ENCODE results near the gene PNPLA7. TPM values are rescaled to one million over a fixed set of nuclear protein-coding genes. Genes with fewer than 3 reads are reported as not detected.

PNPLA7 gene
- total and polyA plus RNA-seq, 2 of the 13 experiments (the other 11 are each of a cell fraction or from before 2014, with no cell fraction given) = 0.42 to 1.5 TPM

- TF ChIP-seq NR0B2 (CRISPR knock-in tag; IDR thresholded peaks at IDR 0.05) = 0 out of 2 replicates have a peak, but pooled peaks have one; percentile 45
- TF ChIP-seq MTF1 (CRISPR knock-in tag; IDR thresholded peaks at IDR 0.05) = peak; percentile 72
- peak; percentile 97 for TF ChIP-seq XRCC5 (optimal IDR thresholded peaks at IDR 0.05; ENCODE audit: low read length)
- TF ChIP-seq ZNF891 (CRISPR knock-in tag; IDR thresholded peaks at IDR 0.05) = 0 out of 2 replicates have a peak, but pooled peaks have one; percentile 30
- TF ChIP-seq, protein P1, sequence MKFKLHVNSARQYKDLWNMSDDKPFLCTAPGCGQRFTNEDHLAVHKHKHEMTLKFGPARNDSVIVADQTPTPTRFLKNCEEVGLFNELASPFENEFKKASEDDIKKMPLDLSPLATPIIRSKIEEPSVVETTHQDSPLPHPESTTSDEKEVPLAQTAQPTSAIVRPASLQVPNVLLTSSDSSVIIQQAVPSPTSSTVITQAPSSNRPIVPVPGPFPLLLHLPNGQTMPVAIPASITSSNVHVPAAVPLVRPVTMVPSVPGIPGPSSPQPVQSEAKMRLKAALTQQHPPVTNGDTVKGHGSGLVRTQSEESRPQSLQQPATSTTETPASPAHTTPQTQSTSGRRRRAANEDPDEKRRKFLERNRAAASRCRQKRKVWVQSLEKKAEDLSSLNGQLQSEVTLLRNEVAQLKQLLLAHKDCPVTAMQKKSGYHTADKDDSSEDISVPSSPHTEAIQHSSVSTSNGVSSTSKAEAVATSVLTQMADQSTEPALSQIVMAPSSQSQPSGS (CRISPR knock-in tag; IDR thresholded peaks at IDR 0.05) = peak; percentile 77; the same call in 1 of the 2 replicates
- TF ChIP-seq ZNF274 (CRISPR knock-in tag; IDR thresholded peaks at IDR 0.05) = peak; percentile 78; the same call in 1 of the 2 replicates
- TF ChIP-seq, protein P2, sequence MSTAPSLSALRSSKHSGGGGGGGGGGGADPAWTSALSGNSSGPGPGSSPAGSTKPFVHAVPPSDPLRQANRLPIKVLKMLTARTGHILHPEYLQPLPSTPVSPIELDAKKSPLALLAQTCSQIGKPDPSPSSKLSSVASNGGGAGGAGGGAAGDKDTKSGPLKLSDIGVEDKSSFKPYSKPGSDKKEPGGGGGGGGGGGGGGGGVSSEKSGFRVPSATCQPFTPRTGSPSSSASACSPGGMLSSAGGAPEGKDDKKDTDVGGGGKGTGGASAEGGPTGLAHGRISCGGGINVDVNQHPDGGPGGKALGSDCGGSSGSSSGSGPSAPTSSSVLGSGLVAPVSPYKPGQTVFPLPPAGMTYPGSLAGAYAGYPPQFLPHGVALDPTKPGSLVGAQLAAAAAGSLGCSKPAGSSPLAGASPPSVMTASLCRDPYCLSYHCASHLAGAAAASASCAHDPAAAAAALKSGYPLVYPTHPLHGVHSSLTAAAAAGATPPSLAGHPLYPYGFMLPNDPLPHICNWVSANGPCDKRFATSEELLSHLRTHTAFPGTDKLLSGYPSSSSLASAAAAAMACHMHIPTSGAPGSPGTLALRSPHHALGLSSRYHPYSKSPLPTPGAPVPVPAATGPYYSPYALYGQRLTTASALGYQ (CRISPR knock-in tag; IDR thresholded peaks at IDR 0.05) = 0 out of 2 replicates have a peak, but pooled peaks have one; percentile 12
- TF ChIP-seq, protein P3, sequence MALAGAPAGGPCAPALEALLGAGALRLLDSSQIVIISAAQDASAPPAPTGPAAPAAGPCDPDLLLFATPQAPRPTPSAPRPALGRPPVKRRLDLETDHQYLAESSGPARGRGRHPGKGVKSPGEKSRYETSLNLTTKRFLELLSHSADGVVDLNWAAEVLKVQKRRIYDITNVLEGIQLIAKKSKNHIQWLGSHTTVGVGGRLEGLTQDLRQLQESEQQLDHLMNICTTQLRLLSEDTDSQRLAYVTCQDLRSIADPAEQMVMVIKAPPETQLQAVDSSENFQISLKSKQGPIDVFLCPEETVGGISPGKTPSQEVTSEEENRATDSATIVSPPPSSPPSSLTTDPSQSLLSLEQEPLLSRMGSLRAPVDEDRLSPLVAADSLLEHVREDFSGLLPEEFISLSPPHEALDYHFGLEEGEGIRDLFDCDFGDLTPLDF (CRISPR knock-in tag; IDR thresholded peaks at IDR 0.05) = peak; percentile 64; the same call in 1 of the 2 replicates
- peak; percentile 93 for TF ChIP-seq ZFY (CRISPR knock-in tag; IDR thresholded peaks at IDR 0.05)
- TF ChIP-seq ZNF337 (CRISPR knock-in tag; IDR thresholded peaks at IDR 0.05; ENCODE audit: borderline replicate concordance, low read depth) = no peak
- TF ChIP-seq SNAPC2 (CRISPR knock-in tag; IDR thresholded peaks at IDR 0.05) = peak; percentile 39; the same call in 1 of the 2 replicates
- peak; percentile 98 for TF ChIP-seq MAZ (IDR thresholded peaks at IDR 0.05; ENCODE audit: borderline replicate concordance, low read depth, low read length)
- peak; percentile 98 for TF ChIP-seq MAZ (CRISPR knock-in tag; IDR thresholded peaks at IDR 0.05; ENCODE audit: low read depth)
- TF ChIP-seq ZNF619 (CRISPR knock-in tag; IDR thresholded peaks at IDR 0.05) = 0 out of 2 replicates have a peak, but pooled peaks have one; percentile 35
- 0 out of 2 replicates have a peak, but pooled peaks have one; percentile 19 for TF ChIP-seq ZNF230 (CRISPR knock-in tag; IDR thresholded peaks at IDR 0.05)
- TF ChIP-seq RFX5 (IDR thresholded peaks at IDR 0.05; ENCODE audit: low read depth, low read length) = 0 out of 2 replicates have a peak, but pooled peaks have one; percentile 12
- TF ChIP-seq HCFC1 (IDR thresholded peaks at IDR 0.05; ENCODE audit: low read depth, low read length) = peak; percentile 75
- TF ChIP-seq ZNF563 (CRISPR knock-in tag; IDR thresholded peaks at IDR 0.05) = peak; percentile 85
- 0 out of 2 replicates have a peak, but pooled peaks have one; percentile 21 for TF ChIP-seq NCOA2 (CRISPR knock-in tag; IDR thresholded peaks at IDR 0.05)
- TF ChIP-seq, protein P4, sequence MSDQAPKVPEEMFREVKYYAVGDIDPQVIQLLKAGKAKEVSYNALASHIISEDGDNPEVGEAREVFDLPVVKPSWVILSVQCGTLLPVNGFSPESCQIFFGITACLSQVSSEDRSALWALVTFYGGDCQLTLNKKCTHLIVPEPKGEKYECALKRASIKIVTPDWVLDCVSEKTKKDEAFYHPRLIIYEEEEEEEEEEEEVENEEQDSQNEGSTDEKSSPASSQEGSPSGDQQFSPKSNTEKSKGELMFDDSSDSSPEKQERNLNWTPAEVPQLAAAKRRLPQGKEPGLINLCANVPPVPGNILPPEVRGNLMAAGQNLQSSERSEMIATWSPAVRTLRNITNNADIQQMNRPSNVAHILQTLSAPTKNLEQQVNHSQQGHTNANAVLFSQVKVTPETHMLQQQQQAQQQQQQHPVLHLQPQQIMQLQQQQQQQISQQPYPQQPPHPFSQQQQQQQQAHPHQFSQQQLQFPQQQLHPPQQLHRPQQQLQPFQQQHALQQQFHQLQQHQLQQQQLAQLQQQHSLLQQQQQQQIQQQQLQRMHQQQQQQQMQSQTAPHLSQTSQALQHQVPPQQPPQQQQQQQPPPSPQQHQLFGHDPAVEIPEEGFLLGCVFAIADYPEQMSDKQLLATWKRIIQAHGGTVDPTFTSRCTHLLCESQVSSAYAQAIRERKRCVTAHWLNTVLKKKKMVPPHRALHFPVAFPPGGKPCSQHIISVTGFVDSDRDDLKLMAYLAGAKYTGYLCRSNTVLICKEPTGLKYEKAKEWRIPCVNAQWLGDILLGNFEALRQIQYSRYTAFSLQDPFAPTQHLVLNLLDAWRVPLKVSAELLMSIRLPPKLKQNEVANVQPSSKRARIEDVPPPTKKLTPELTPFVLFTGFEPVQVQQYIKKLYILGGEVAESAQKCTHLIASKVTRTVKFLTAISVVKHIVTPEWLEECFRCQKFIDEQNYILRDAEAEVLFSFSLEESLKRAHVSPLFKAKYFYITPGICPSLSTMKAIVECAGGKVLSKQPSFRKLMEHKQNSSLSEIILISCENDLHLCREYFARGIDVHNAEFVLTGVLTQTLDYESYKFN (CRISPR knock-in tag; conservative IDR thresholded peaks at IDR 0.05) = no peak
These were observed 127.3 kb downstream of the PNPLA7 start, which contains the start of the genes EXD3 and NOXA1 (continued) for GRCh38 chr9:137422604-137423513.

Measured in HepG2 (cell line).